Measurements from ENCODE around the gene MRPL53. TPM values are rescaled to one million over a fixed set of nuclear protein-coding genes. Genes with fewer than 3 reads are reported as not detected.

The MRPL53 gene
- 17.3 and 18.4 TPM in 2 replicates for total RNA-seq

GRCh38 chr2:74472086-74472944 is at the start of gene MRPL53:
MRPL53 (minus strand) TSS chr2:74472680; CDS start chr2:74472660, 20 bp downstream.

GRCh38 chr2:74514368-74515270 is 42.1 kb upstream of the MRPL53 start, which contains the start of gene TLX2:
TLX2 (plus strand) TSS chr2:74514450; CDS start chr2:74514807, 357 bp downstream.

GRCh38 chr2:74507145-74507925 is 34.9 kb upstream of the MRPL53 start, which contains the start of gene PCGF1:
PCGF1 (minus strand) TSS chr2:74507695; CDS start chr2:74507668, 27 bp downstream.

GRCh38 chr2:74499267-74499939 is 26.9 kb upstream of the MRPL53 start, which contains the start of gene LBX2:
LBX2 (minus strand) TSS chr2:74499603; CDS start chr2:74499537, 66 bp downstream.

DNA sequence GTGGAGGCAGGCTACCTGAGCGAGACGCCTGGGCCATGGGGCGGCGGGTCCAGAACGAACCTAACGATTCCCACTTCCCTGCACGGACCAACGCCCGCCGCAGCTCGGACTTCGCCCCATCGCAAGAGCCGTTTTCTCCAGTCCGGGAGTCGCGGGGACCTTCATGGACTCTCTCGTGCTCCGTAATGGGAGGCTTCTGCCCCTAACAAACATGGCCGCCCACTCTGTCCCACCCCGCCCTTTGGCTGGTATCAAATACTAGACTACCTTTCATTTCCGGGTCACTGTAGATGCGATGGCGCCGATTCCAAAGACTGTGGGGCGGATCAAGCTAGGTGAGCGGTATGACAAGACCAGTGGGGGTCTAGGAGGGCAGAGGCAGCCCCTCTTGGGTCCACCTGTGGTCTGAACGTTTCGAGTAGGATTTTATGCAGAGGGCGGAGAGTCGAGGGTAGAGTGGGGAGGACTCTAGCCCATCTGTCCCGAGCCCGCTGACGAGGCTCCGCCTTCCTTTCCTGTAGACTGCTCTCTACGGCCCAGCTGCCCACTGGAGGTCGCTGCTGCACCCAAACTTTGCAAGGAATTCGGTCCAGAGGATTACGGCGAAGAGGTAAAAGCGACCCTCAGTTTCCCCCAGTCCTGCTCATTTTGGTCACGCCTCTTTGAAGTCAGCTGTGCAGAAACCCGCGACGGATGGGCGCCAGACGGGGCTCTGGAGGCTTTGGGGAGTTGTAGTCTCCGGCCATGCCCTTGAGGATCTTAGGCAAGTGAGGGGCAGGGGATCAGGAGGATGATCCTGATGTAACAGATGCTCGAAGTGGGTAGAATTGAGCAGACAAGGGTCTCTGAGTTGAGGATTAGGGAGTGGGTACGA is 10.6 kb upstream of the MRPL53 start, which contains the start of the genes CCDC142 and TTC31:
TSS of gene CCDC142 (minus strand) at position 198 of the 874 bp plus-strand sequence. CDS start at position 37, 161 bp downstream.
TSS of gene TTC31 (plus strand) at position 281 of the 874 bp plus-strand sequence. CDS start at position 296, 15 bp downstream.

DNA sequence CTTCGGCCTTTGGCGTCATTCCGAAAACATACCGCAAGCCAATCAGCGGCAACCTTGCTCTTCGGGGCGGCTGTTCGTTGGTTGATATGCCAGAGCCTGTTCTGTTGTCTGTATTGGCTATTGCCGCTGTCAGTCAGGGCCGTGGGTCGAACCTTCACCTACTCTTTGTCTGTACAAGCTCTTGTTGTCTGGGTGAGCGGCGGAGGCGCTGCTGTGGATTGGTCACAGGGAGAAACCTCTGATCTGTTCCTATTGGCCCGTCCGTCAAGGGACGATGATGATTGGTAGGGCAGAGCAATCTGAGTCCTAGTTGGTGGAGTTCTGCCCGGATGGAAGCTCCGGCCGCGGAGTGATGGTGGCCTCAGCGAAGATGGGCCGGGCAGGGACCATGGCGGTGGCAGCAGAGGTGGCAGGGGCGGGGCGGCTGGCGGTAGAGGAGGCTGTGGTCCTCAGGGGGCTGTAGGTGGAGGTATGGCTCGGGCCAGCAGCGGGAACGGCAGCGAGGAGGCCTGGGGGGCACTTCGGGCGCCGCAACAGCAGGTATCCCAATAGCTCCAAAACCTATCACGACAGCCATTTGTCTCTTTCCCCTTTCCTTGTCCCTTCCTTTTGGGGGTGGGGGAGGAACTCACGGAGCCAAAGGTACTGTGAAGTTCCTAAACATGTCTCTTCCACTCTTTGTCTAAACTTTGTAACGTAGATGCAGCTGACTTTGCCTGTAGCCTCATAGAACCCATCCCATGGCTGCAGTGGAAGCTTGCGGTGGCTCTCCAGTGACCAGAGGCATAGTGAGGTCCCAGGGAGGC is 14.1 kb downstream of the MRPL53 start, which contains the start of gene WBP1:
TSS of gene WBP1 (plus strand) at position 307 of the 806 bp plus-strand sequence. CDS start at position 472, 165 bp downstream.

GRCh38 chr2:74454654-74455511 is 17.6 kb downstream of the MRPL53 start, which contains the start of gene INO80B:
INO80B (plus strand) TSS chr2:74455087; CDS start chr2:74455117, 30 bp downstream.

GRCh38 chr2:74441690-74442482 is 30.6 kb downstream of the MRPL53 start, which contains the start of gene RTKN:
RTKN (minus strand) TSS chr2:74441937; CDS start chr2:74441816, 121 bp downstream.

Other genes with a start within 250 kb of the MRPL53 start
- 0.79 and 0.80 TPM in 2 replicates for gene SLC4A5, start 129.3 kb downstream of the MRPL53 start, total RNA-seq
- gene DCTN1, start 92.4 kb downstream of the MRPL53 start, total RNA-seq, result 125 and 133 TPM in 2 replicates
- gene C2orf81, start 51.1 kb downstream of the MRPL53 start, total RNA-seq, result 0.40 and 0.50 TPM in 2 replicates
- 32.2 and 37.7 TPM in 2 replicates for gene WDR54, start 51.0 kb downstream of the MRPL53 start, total RNA-seq
- 5.9 and 9.3 TPM in 2 replicates for gene RTKN, start 30.7 kb downstream of the MRPL53 start, total RNA-seq
- gene INO80B, start 17.6 kb downstream of the MRPL53 start, total RNA-seq, result 6.6 and 12.3 TPM in 2 replicates
- gene WBP1, start 14.2 kb downstream of the MRPL53 start, total RNA-seq, result 19.2 and 19.5 TPM in 2 replicates
- 56.5 and 57.4 TPM in 2 replicates for gene MOGS, start 7.3 kb downstream of the MRPL53 start, total RNA-seq
- 20.1 and 22.0 TPM in 2 replicates for gene CCDC142, start 10.3 kb upstream of the MRPL53 start, total RNA-seq
- 14.0 and 17.8 TPM in 2 replicates for gene TTC31, start 10.4 kb upstream of the MRPL53 start, total RNA-seq
- 3.2 and 3.5 TPM in 2 replicates for gene LBX2, start 26.9 kb upstream of the MRPL53 start, total RNA-seq
- gene PCGF1, start 35.0 kb upstream of the MRPL53 start, total RNA-seq, result 10.8 and 12.8 TPM in 2 replicates
- not detected in 2 replicates for gene TLX2, start 41.8 kb upstream of the MRPL53 start, total RNA-seq
- gene DQX1, start 53.6 kb upstream of the MRPL53 start, total RNA-seq, result 0.13 TPM in 1 of 2 replicates, not detected in the other
- gene AUP1, start 57.0 kb upstream of the MRPL53 start, total RNA-seq, result 78.2 and 88.7 TPM in 2 replicates
- gene HTRA2, start 57.3 kb upstream of the MRPL53 start, total RNA-seq, result 35.8 and 36.2 TPM in 2 replicates
- gene LOXL3, start 81.3 kb upstream of the MRPL53 start, total RNA-seq, result 0.72 and 0.93 TPM in 2 replicates
- 6.9 and 10.7 TPM in 2 replicates for gene DOK1, start 82.0 kb upstream of the MRPL53 start, total RNA-seq
- not detected in 2 replicates for gene M1AP, start 175.7 kb upstream of the MRPL53 start, total RNA-seq
- gene SEMA4F, start 181.6 kb upstream of the MRPL53 start, total RNA-seq, result 4.9 and 5.5 TPM in 2 replicates